ENCODE data around the gene C1QTNF2.

The C1QTNF2 gene

GRCh38 chr5:160376416-160376815, 6.0 kb upstream of the C1QTNF2 start:
- TF ChIP-seq NFRKB (IDR thresholded peaks at IDR 0.05) (no peak), FOXM1 (IDR thresholded peaks at IDR 0.05; ENCODE audit: borderline replicate concordance) (no peak), ARNT (IDR thresholded peaks at IDR 0.05) (no peak), HDGF (IDR thresholded peaks at IDR 0.05; ENCODE audit: borderline replicate concordance) (no peak), LEF1 (IDR thresholded peaks at IDR 0.05; ENCODE audit: borderline replicate concordance) (no peak), L3MBTL2 (conservative IDR thresholded peaks at IDR 0.05) (no peak), CTBP1 (IDR thresholded peaks at IDR 0.05; ENCODE audit: borderline replicate concordance) (no peak), TARDBP (IDR thresholded peaks at IDR 0.05) (no peak), SUZ12 (IDR thresholded peaks at IDR 0.05) (no peak), FOXK2 (IDR thresholded peaks at IDR 0.05) (no peak), ELF4 (IDR thresholded peaks at IDR 0.05) (no peak), SP1 (IDR thresholded peaks at IDR 0.05) (no peak)
- CTCF ChIA-PET = interaction anchor here (1.1 kb wide), 1 partner anchor 15 kb away, joined by 3 read pairs; no protein-coding TSS in a partner anchor
- POLR2A ChIA-PET = no interaction called here
- DNase-seq (ENCODE audit: extremely low spot score) = no peak

- ChIA-PET POLR2A (no interaction called here), CTCF (interaction anchor here (1.1 kb wide), 1 partner anchor 15 kb away, joined by 3 read pairs; no protein-coding TSS in a partner anchor)
- no peak for TF ChIP-seq ZNF384 (IDR thresholded peaks at IDR 0.05)
- no peak for TF ChIP-seq FOXM1 (IDR thresholded peaks at IDR 0.05; ENCODE audit: borderline replicate concordance)
- no peak for TF ChIP-seq CTBP1 (IDR thresholded peaks at IDR 0.05; ENCODE audit: borderline replicate concordance)
- no peak for TF ChIP-seq FOXK2 (IDR thresholded peaks at IDR 0.05)
- no peak for TF ChIP-seq PKNOX1 (IDR thresholded peaks at IDR 0.05)
- no peak for TF ChIP-seq ELF4 (IDR thresholded peaks at IDR 0.05)
- no peak for DNase-seq (ENCODE audit: extremely low spot score)
These were observed 5.3 kb upstream of the C1QTNF2 start for GRCh38 chr5:160375701-160376100.

GRCh38 chr5:160375166-160375565, 4.7 kb upstream of the C1QTNF2 start:
- TF ChIP-seq LEF1 (IDR thresholded peaks at IDR 0.05; ENCODE audit: borderline replicate concordance) (no peak), TARDBP (IDR thresholded peaks at IDR 0.05) (no peak), ARNT (IDR thresholded peaks at IDR 0.05) (no peak), HDGF (IDR thresholded peaks at IDR 0.05; ENCODE audit: borderline replicate concordance) (no peak), ZNF384 (IDR thresholded peaks at IDR 0.05) (no peak), FOXA1 (IDR thresholded peaks at IDR 0.05) (no peak)
- CTCF ChIA-PET = no interaction called here
- no peak for DNase-seq (ENCODE audit: extremely low spot score)
- POLR2A ChIA-PET = no interaction called here

- TF ChIP-seq FOXA1 (IDR thresholded peaks at IDR 0.05) (no peak), ARNT (IDR thresholded peaks at IDR 0.05) (no peak), TARDBP (IDR thresholded peaks at IDR 0.05) (no peak), PKNOX1 (IDR thresholded peaks at IDR 0.05) (no peak), L3MBTL2 (conservative IDR thresholded peaks at IDR 0.05) (no peak), CTBP1 (IDR thresholded peaks at IDR 0.05; ENCODE audit: borderline replicate concordance) (no peak), NFRKB (IDR thresholded peaks at IDR 0.05) (no peak), FOXK2 (IDR thresholded peaks at IDR 0.05) (no peak), ZNF384 (IDR thresholded peaks at IDR 0.05) (no peak), SUZ12 (IDR thresholded peaks at IDR 0.05) (no peak), FOXM1 (IDR thresholded peaks at IDR 0.05; ENCODE audit: borderline replicate concordance) (no peak), HDGF (IDR thresholded peaks at IDR 0.05; ENCODE audit: borderline replicate concordance) (no peak), SP1 (IDR thresholded peaks at IDR 0.05) (no peak), ELF4 (IDR thresholded peaks at IDR 0.05) (no peak), LEF1 (IDR thresholded peaks at IDR 0.05; ENCODE audit: borderline replicate concordance) (no peak), BHLHE40 (IDR thresholded peaks at IDR 0.05; ENCODE audit: borderline replicate concordance) (no peak)
- no peak for DNase-seq (ENCODE audit: extremely low spot score)
- POLR2A ChIA-PET = no interaction called here
- CTCF ChIA-PET = interaction anchor here (0.6 kb wide), 1 partner anchor 290 kb away, joined by 4 read pairs; no protein-coding TSS in a partner anchor
These were observed 868 bp upstream of the C1QTNF2 start for GRCh38 chr5:160371294-160371693.

- ChIA-PET POLR2A (interaction anchor here (1.0 kb wide), 1 partner anchor 8 kb away, joined by 3 read pairs; no protein-coding TSS in a partner anchor), CTCF (interaction anchor here (0.8 to 1.8 kb wide), 3 partner anchors 9 to 20 kb away, joined by 3 to 7 read pairs (median 3); no protein-coding TSS in a partner anchor)
- DNase-seq (ENCODE audit: extremely low spot score) = no peak
- TF ChIP-seq LEF1 (IDR thresholded peaks at IDR 0.05; ENCODE audit: borderline replicate concordance) (no peak), FOXK2 (IDR thresholded peaks at IDR 0.05) (no peak), L3MBTL2 (conservative IDR thresholded peaks at IDR 0.05) (no peak), ARNT (IDR thresholded peaks at IDR 0.05) (no peak), NFRKB (IDR thresholded peaks at IDR 0.05) (no peak), PKNOX1 (IDR thresholded peaks at IDR 0.05) (no peak), HDGF (IDR thresholded peaks at IDR 0.05; ENCODE audit: borderline replicate concordance) (no peak), TARDBP (IDR thresholded peaks at IDR 0.05) (no peak), ZNF384 (IDR thresholded peaks at IDR 0.05) (no peak), ELF4 (IDR thresholded peaks at IDR 0.05) (no peak), SUZ12 (IDR thresholded peaks at IDR 0.05) (no peak), CTBP1 (IDR thresholded peaks at IDR 0.05; ENCODE audit: borderline replicate concordance) (no peak), FOXA1 (IDR thresholded peaks at IDR 0.05) (no peak), SP1 (IDR thresholded peaks at IDR 0.05) (no peak), BHLHE40 (IDR thresholded peaks at IDR 0.05; ENCODE audit: borderline replicate concordance) (no peak), FOXM1 (IDR thresholded peaks at IDR 0.05; ENCODE audit: borderline replicate concordance) (no peak)
These were observed 248 bp upstream of the C1QTNF2 start for GRCh38 chr5:160370713-160371034.

GRCh38 chr5:160367885-160368284, 2.5 kb downstream of the C1QTNF2 start:
- TF ChIP-seq FOXK2 (IDR thresholded peaks at IDR 0.05) = no peak
- TF ChIP-seq LEF1 (IDR thresholded peaks at IDR 0.05; ENCODE audit: borderline replicate concordance) = no peak
- no peak for TF ChIP-seq SP1 (IDR thresholded peaks at IDR 0.05)
- no peak for TF ChIP-seq TARDBP (IDR thresholded peaks at IDR 0.05)
- no peak for TF ChIP-seq ZNF384 (IDR thresholded peaks at IDR 0.05)
- TF ChIP-seq PKNOX1 (IDR thresholded peaks at IDR 0.05) = no peak
- no peak for TF ChIP-seq CTBP1 (IDR thresholded peaks at IDR 0.05; ENCODE audit: borderline replicate concordance)
- DNase-seq (ENCODE audit: extremely low spot score) = no peak
- ChIA-PET POLR2A (interaction anchor here (1.1 kb wide), 1 partner anchor 32 kb away, joined by 3 read pairs; the partner anchor contains the start of gene FAM200C), CTCF (no interaction called here)

Measured in HEK293T (cell line).